Peyer's patch (tissue), 4 donors: Measurements from ENCODE around the gene ANKH. TPM values are rescaled to one million over a fixed set of nuclear protein-coding genes. Genes with fewer than 3 reads are reported as not detected.
"Not testable (repeated sequence)": the region's sequence is repeated elsewhere in the genome, so short reads cannot be mapped to it uniquely, and the experiment has no call there.

Experiments
- DNase-seq, 3 donors: peaks; one replicate each; pipeline ENCODE4 v3.0.0-alpha.2; 2017 to 2019
- H3K27ac ChIP-seq, 4 donors: fragments of 200-600 bp; sonication (generic); one replicate each; pipeline ENCODE4 v1.5.1; 2016 to 2019
- H3K27me3 ChIP-seq, 2 donors: fragments of 200-600 bp; sonication (generic); one replicate each; pipeline ENCODE4 v1.5.1; 2019
- H3K36me3 ChIP-seq, 3 donors: fragments of 200-600 bp; sonication (generic); one replicate each; pipeline ENCODE4 v1.5.1; 2016 to 2019
- H3K4me1 ChIP-seq, 4 donors: fragments of 200-600 bp; sonication (generic); one replicate each; pipeline ENCODE4 v1.5.1; 2016 to 2019
- H3K4me3 ChIP-seq, 4 donors: fragments of 200-600 bp; sonication (generic); 1 replicate in 3 of 4; 2 replicates in 1 of 4; pipeline ENCODE4 v1.5.1; 2016 to 2019; ENCODE audit warnings: mild to moderate bottlenecking in 1 of 4
- H3K9me3 ChIP-seq, 4 donors: fragments of 200-600 bp; sonication (generic); one replicate each; pipeline ENCODE4 v1.5.1; 2016 to 2019; ENCODE audit warnings: mild to moderate bottlenecking in 1 of 4
- POLR2A ChIP-seq, 2 donors: fragments of 450-650 bp; IDR thresholded peaks; one replicate each; pipeline ENCODE4 v1.5.1; 2017; ENCODE audit warnings: antibody characterized with exemption in 2 of 2, mild to moderate bottlenecking in 2 of 2, moderate library complexity in 2 of 2
- total RNA-seq, 4 donors: library from RNA; depleted of rRNA; stranded (reverse); fragments of >200 nt; gene quantifications; one replicate each; pipeline ENCODE4 v1.1.0, GENCODE V29; 2016
- TF ChIP-seq, protein P1 (sequence below), 6 experiments: fragments of 450-650 bp in 4 of 6; fragments of 200-600 bp in 2 of 6; sonication (generic) in 1 of 6; IDR thresholded peaks; one replicate each; pipeline ENCODE4 v1.5.1; 2017 to 2019; ENCODE audit warnings: antibody characterized with exemption in 6 of 6, mild to moderate bottlenecking in 3 of 6, moderate library complexity in 1 of 6

Gene ANKH
- total RNA-seq, 4 donors from 2014 or later, result 28.9 to 98.0 (median 96.1) TPM

GRCh38 chr5:14824499-14824898 lies 47.1 kb downstream of the ANKH start:
- DNase-seq, result no peak
- no peaks in the 10 kb centered on the region for H3K27me3 ChIP-seq

DNA sequence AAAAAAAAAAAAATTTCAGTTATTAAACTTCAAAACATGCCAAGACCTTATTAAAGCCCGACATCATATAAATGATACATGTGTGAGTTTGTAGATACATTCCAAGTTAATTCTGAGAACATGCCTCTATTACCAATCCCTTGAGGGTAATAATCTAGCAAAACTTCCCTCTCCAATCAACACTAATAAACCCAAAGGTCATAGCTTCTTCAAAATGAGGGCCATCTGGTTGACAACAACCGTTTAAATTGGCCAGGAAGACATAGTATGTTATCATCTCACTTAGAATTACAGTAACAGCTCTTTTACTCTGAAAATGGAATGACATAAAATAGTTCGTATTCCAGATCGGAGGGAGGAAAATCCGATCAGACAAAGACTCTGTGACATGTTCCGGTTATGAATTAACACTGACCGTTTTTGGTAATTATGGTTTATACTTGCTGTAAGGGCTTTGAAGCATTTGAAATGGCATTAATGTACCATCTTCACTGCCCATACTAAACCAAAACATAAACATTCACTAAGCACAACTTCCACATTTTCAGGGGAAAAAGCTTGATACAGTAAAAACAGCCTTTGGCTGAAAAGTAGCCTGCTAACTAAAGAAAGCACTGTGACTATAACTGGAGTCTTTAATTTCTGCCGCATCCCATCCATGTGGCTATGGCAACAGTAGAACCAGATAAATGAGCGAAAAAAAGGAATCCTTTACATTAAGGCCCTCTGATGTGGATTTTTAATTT lies 50.3 kb downstream of the ANKH start:
- Histone ChIP-seq H3K36me3 (no peaks in the 10 kb centered on the region), H3K27me3 (no peaks in the 10 kb centered on the region), H3K4me3 (no peak overlapping the region), H3K27ac (no peak overlapping the region), H3K9me3 (no peaks in the 10 kb centered on the region), H3K4me1 (no peaks in the 10 kb centered on the region)
- DNase-seq, result no peak
- no peak for TF ChIP-seq POLR2A (IDR thresholded peaks at IDR 0.05)
- TF ChIP-seq, protein P1, sequence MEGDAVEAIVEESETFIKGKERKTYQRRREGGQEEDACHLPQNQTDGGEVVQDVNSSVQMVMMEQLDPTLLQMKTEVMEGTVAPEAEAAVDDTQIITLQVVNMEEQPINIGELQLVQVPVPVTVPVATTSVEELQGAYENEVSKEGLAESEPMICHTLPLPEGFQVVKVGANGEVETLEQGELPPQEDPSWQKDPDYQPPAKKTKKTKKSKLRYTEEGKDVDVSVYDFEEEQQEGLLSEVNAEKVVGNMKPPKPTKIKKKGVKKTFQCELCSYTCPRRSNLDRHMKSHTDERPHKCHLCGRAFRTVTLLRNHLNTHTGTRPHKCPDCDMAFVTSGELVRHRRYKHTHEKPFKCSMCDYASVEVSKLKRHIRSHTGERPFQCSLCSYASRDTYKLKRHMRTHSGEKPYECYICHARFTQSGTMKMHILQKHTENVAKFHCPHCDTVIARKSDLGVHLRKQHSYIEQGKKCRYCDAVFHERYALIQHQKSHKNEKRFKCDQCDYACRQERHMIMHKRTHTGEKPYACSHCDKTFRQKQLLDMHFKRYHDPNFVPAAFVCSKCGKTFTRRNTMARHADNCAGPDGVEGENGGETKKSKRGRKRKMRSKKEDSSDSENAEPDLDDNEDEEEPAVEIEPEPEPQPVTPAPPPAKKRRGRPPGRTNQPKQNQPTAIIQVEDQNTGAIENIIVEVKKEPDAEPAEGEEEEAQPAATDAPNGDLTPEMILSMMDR (IDR thresholded peaks at IDR 0.05), result no peak

More at GRCh38 chr5:14824499-14824898, 47.1 kb downstream of the ANKH start:
- H3K36me3 ChIP-seq, result no peaks in the 10 kb centered on the region
- H3K27ac ChIP-seq, result no peak overlapping the region
- no peaks in the 10 kb centered on the region for H3K4me1 ChIP-seq
- TF ChIP-seq, protein P1 (IDR thresholded peaks at IDR 0.05), result no peak
- no peaks in the 10 kb centered on the region for H3K9me3 ChIP-seq
- no peak overlapping the region for H3K4me3 ChIP-seq

- TF ChIP-seq POLR2A (IDR thresholded peaks at IDR 0.05), result no peak
- TF ChIP-seq, protein P1 (IDR thresholded peaks at IDR 0.05), result no peak
- Histone ChIP-seq H3K4me3 (no peak overlapping the region), H3K27ac (no peak overlapping the region), H3K4me1 (no peaks in the 10 kb centered on the region), H3K27me3 (no peaks in the 10 kb centered on the region), H3K9me3 (no peaks in the 10 kb centered on the region), H3K36me3 (no peaks in the 10 kb centered on the region)
- no peak for DNase-seq
These were observed 52.4 kb downstream of the ANKH start for GRCh38 chr5:14818931-14819790.

GRCh38 chr5:14817762-14818136 lies 53.8 kb downstream of the ANKH start:
- H3K9me3 ChIP-seq, H3K36me3 ChIP-seq, H3K27ac ChIP-seq, DNase-seq, H3K27me3 ChIP-seq, H3K4me3 ChIP-seq, H3K4me1 ChIP-seq: not testable (repeated sequence)

- H3K9me3 ChIP-seq, result no peaks in the 10 kb centered on the region
- TF ChIP-seq, protein P1 (IDR thresholded peaks at IDR 0.05), result no peak
- TF ChIP-seq POLR2A (IDR thresholded peaks at IDR 0.05), result no peak
- H3K36me3 ChIP-seq, result no peaks in the 10 kb centered on the region
- no peaks in the 10 kb centered on the region for H3K27me3 ChIP-seq
- H3K27ac ChIP-seq, result no peak overlapping the region
- no peak overlapping the region for H3K4me3 ChIP-seq
- no peaks in the 10 kb centered on the region for H3K4me1 ChIP-seq
- DNase-seq, result no peak
These were observed 54.4 kb downstream of the ANKH start for GRCh38 chr5:14816999-14817761.
